K562 treated with DMSO at 1 percent for 4 hours (cell line): ENCODE measurements around the gene CD28. TPM values are rescaled to one million over a fixed set of nuclear protein-coding genes. Genes with fewer than 3 reads are reported as not detected.

Source experiments
- total RNA-seq: library from RNA; unstranded; fragments of 300-600 nt; gene quantifications from 2 replicates; pipeline ENCODE4 v1.2.3, GENCODE V29; 2022; ENCODE audit not compliant: insufficient read depth

The CD28 gene
- not detected in 2 replicates for total RNA-seq

DNA sequence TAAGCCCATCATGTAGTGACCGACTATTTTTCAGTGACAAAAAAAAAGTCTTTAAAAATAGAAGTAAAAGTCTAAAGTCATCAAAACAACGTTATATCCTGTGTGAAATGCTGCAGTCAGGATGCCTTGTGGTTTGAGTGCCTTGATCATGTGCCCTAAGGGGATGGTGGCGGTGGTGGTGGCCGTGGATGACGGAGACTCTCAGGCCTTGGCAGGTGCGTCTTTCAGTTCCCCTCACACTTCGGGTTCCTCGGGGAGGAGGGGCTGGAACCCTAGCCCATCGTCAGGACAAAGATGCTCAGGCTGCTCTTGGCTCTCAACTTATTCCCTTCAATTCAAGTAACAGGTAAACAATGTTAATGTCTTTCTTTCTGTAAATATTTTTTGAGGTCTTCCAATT, at the start of gene CD28:
CD28 (plus strand) TSS at position 237 of the 400 bp plus-strand sequence; CDS start at position 295, 58 bp downstream.

Other genes starting within 250 kb of the CD28 start
- 0.19 TPM in 1 of 2 replicates, not detected in the other for gene RAPH1, start 171.3 kb upstream of the CD28 start, total RNA-seq
- not detected in 2 replicates for gene CTLA4, start 161.1 kb downstream of the CD28 start, total RNA-seq
- not detected in 2 replicates for gene ICOS, start 230.1 kb downstream of the CD28 start, total RNA-seq